HT-29 (cell line): Measurements from ENCODE around the gene COBLL1. TPM values are rescaled to one million over a fixed set of nuclear protein-coding genes. Genes with fewer than 3 reads are reported as not detected.

ENCODE experiments used
- DNase-seq: peaks from one replicate; pipeline ENCODE4 v3.0.0-alpha.2; 2015; ENCODE audit warnings: low spot score
- total RNA-seq: library from RNA; depleted of rRNA; stranded (reverse); fragments of >200 nt; shearing (Covaris generic); gene quantifications from 2 replicates; pipeline ENCODE4 v1.2.3, GENCODE V29; 2014

Gene COBLL1
- total RNA-seq, 1 experiment from 2014 or later, result 12.4 TPM

DNA sequence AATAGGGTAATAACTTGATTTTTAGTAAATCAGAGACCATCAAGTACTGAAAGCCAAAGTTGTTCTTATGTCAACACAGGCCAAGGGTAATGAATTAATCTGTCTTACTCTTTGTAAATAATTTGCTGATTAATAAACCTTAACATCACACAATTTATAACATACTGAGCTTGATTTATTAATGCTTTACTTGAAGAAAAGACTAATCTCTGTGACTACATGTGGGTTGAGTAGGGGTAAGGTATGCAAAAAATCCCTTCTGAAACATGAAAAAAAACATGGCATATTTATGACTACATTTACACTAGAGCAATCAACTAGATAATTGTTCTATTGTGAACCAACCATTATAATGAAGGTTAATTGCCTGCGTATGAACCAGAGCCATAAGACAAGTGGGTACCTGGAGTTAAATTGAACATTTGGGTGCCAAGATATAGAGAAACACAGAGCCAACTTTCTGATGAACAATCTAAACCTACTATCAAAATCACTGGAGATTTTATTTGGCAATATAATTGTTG, 152.7 kb downstream of the COBLL1 start:
- DNase-seq, result no peak

DNA sequence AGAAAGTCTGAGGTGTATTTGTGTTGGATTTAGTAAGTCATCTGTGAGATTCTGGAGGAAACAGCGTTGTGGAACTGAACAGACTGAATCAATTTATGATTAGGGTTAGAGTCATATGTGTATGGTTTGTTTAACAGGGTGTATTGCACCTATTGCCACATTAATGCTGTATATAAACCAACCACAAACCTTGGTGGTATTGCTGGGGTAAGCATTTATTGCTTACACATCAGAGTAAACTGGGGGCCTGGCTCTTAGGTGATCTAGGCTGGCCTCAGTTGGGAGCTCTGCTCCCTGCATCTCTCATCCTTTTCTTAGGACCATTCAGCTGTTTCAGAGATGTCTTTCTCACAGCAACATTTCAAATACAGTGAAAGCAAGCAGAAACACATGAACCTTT, 160.6 kb downstream of the COBLL1 start:
- DNase-seq, result no peak

DNA sequence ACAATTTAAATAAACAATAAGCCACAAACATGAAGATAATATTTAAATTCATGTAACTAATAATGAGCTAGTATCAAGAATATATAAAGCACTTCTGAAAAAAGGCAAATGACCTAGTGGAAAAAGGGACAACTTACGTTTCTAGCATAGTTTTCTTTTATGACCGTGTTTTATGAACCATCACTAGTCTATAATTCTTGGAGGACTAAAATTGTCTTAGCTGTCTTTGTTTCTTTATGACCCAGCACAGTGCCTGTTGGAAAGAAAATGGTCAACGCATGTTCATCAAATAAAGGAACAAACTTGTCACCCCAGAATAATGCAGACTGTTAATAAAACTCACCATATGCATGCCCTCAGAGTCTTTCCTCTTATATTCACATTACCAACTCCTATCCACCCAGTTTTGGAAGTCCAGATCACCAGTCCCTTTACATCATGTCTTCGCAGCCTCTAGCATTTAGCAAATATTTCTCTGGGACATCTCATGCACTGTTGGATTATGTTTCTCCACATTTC, 162.9 kb downstream of the COBLL1 start:
- DNase-seq, result no peak

DNA sequence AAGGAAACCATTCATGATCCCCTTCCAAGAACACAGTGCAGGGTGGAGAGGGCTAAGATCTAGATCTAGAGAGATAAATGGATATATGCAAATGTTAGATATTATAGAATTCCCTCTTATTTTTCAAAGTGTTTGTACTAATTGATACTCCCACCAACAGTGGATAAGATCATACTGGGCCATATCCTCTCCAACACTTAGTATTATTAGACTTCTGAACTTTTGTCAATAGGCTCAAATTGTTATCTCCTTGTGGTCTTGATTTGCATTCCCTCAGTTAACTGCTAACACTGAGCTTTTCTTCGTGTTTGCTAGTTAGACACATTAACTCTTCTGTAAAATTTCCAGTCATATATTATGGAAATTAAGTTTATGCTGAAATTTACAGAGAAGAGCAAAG, 163.9 kb downstream of the COBLL1 start:
- no peak for DNase-seq

DNA sequence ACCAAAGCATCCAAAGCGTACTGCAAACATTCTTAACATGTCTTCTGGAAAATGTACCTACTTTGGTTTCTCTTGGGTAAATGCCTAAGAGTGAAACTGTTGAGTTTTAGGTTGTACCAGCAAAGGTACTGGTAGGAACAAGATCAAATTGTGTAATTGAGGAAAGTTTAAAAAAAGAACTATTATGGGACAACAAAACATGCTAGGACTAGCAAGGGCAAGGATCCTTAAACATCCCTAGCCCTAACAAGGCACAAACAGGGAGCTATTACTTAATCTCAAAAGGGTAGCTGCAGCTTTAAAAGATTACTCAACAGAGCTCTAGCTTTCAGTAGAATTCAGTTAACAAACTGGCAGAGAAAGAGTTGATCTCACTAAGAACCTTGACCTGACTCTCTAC, 164.4 kb downstream of the COBLL1 start:
- DNase-seq, result no peak

DNA sequence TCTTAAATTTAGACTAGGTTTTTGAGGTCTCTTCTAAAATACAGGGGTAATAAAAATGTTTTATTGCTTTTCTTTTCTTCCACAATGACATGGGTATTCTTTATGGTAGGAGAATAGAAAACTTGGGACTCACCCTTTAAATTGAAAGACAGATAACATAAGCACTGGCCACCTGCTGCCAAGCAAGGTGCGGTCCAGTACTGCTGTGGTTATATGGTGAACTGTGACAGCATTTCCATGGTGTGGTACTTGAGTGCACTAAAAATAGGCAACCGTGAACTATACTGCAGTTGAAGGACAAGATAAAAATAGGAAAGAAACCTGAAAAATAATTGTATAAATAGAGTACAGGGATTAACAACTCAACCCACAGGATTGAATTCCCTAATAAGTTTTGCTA, 165.9 kb downstream of the COBLL1 start:
- DNase-seq, result no peak

DNA sequence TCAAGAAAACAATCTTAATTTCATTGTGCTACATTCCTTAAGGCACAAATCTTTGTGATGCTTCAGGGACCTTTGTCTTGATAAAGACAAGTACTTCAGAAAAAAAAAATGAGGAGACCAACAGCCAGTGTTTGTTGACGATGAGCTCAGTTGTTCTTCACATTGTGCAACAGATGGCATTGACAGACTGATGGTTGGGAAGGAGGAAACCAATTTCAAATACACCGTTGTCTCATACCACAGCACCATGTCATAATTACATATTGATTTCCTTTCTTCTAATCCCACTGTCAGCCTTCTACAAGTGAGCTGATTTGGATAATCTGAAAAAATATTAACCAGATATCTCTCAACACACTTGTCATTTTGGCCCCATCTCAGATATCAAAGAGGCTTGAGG, 166.6 kb downstream of the COBLL1 start:
- DNase-seq, result no peak

DNA sequence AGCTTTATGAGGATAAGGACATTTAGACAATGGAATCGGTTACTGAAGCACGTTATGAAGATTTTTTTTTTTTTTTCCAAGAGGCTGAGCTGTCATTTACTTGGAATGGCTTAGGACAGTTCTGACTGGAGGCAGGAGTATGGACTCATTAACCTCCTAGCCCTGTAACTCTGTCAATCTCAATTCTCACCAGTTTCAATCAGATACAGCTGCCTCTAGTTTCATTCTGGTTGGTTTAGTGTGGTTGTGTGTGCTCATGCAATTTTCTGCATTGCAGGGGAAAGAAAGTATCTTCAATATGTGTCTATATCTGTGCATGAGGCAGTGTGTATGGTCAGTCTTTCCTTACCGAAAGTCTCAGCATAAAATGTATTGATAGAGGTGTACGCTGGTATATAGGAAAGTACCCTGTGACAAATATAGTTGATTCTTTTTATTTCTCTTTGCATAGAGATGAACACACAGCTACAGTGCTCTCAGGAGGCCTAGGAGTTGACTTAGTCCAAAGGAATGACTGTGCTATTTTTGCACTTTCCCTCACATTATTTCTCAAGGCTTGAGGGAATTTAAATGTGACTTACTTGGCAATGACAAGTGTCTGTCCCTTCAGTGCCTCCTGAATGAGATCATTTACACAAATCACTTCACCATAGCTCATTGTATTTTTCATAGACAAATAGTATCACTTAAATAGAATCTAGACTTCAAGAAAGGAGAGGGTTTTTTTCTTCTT, 169.8 kb downstream of the COBLL1 start:
- no peak for DNase-seq

DNA sequence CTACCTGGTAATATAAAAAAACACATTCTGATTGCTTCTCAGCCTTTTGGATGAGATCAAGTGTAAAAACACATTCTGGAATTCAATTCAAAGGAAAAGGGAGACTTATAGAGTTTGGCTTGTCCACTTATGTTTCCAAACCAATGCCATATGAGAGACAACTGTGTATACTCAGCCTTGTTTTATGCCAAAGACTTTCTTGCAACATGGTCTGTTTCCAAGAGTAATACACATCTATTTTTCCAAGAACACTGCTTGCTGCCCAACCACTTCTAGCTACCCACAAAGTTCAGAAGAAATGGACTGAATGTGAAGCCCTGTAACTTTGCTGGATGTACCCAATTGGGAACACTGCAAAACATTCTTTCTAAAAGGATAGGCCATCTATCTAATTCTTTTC, 172.3 kb downstream of the COBLL1 start:
- DNase-seq, result no peak

DNA sequence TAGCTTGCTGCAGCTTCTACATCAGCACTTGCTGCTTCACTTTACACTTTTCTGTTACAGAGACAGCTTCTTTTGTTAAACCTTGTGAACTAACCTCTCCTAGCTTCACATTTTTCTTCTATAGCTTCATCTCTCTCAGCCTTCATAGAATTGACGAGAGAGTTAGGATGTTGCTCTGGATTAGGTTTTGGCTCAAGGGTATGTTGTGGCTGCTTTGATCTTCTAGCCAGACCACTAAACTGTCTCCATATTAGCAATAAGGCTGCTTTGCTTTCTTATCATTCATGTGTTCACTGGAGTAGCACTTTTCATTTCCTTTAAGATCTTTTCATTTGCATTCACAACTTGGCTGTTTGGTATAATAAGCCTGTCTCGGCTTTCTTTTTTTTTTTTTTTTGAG, 174.1 kb downstream of the COBLL1 start:
- no peak for DNase-seq

DNA sequence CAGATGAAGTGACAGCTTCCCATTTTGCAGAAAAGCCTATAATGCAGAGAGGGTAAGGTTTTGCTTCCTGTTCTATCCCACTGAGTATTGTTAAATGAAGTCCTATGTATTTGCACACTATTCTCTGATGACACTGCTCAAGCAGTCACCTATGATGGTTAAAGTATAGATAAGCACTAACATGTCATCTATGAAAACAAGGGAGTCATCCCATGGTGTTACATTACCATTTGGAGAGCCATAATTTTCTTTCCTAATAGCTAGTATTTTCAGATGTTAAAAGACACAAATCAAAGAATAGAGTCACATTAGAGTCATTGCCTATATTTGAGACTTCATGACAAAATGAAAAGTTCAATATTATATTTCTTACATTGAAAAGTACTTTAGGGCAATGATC, 177.6 kb downstream of the COBLL1 start:
- DNase-seq, result no peak

DNA sequence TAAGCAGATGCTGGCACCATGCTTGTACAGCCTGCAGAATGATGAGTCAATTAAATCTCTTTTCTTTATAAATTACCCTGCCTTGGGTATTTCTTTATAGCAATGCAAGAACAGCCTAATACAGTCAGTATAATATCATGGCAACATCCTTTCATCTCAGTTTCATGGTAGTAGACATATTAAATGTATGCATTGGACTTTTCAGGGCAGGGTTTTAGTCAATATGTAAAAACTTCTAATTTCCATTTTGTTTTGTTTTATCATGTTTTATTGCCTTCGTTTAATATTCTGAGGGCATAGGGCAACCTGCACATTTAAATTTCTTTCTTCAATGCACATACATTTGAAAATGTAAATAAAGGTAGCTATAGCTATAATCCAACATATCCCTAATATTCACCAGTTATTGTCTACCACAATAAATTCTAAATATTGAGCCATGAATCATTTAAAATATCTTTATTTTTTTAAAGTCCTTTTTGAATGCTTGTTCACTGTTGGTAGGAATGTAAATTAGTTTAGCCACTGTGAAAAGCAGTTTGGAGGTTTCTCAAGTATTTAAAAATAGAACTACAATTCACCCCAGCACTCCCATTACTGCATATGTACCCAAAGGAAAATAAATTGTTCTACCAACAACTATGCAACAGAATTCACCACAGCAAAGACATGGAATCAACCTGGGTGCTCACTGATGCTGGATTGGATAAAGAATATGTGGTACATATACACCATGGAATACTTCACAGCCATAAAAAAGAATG, 178.6 kb downstream of the COBLL1 start:
- DNase-seq, result no peak

DNA sequence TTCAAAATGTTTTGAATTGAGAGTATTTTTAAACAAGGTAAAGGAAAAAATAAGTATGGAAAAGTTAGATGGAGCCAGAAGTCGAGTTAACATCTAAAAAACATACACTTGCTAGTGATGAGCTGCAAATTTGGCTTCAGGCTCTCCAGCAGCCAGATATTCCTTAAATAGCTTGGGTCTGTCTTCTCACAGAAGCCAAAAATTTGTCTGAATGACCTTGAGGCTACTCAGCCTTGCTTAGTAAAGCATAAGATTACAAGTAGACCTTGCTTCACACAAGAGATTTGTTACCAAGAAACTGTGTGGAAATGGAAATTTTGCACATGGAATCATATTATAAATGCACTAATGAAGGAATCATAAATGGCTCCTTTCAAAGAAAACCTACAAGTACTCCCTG, 179.6 kb downstream of the COBLL1 start:
- no peak for DNase-seq

DNA sequence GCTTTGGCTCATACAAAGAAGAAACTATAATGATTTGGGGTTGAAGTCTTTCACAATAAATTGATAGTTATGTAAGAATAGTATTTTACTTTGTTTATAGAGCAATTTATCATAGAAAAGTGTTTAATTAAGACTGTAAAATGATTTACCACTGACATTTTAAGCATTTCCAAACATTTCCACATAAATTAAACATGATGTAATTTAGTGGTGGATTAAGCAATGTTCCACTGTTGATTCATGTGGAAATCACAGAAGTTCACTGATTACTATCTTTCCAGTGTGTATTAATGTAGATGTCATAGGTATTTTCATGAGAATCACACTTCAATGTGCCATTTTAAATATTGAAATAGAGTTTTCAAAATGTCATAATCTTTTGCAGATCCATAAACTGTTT, 180.3 kb downstream of the COBLL1 start:
- peak; percentile 10 for DNase-seq

DNA sequence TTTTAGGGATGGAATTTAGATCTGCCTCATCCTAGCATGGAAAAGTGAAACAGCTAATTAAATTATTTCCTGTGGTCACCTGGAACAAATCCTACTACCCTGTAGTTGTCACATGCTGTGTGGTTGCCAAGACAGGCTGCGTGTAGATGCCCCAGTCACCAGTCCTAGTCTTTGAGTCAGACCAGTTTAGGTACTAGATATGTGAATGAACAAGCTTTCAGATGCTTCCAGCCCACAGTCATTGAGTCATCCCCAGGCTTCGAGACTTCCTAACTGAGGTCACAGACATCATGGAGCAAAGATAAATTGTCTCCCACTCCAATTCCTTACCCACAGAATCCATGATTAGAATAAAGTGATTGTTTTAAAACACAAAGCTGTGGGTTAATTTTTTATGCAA, 184.5 kb downstream of the COBLL1 start:
- no peak for DNase-seq

DNA sequence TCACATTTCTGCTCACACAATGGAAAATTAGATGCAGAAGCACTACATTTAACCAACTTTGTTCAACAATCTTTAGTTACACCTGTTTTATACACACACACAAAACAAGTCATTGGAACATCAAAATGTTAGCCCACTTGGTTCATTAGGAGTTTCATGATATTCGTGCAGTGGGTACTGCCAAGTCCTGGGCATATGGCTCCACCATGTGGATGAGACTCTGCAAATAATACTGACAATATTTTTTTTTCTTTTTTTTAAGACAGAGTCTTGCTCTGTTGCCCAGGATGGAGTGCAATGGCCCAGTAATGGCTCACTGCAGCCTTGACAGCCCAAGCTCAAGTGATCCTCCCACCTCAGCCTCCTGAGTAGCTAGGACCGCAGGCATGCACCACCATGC, 185.9 kb downstream of the COBLL1 start:
- DNase-seq, result peak; percentile 16

DNA sequence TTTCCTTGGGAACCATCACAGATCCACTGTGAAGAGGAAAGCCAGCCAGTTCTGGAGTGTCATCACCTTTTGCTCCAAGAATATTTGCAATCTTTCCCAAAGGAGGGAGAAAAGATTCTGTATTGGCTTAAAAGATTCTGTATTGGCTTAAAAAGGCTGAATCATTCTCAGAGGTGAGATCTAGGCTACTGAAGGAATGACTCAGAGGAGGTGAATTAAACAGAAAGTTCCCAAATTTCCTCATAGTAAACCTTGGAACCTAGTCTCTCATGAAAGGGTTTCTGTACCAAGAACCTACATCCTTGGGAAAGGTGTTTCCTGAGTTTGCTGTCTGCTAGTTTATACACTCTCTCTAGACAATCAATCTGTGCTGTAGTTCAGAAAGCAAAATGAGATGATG, 186.3 kb downstream of the COBLL1 start:
- no peak for DNase-seq

DNA sequence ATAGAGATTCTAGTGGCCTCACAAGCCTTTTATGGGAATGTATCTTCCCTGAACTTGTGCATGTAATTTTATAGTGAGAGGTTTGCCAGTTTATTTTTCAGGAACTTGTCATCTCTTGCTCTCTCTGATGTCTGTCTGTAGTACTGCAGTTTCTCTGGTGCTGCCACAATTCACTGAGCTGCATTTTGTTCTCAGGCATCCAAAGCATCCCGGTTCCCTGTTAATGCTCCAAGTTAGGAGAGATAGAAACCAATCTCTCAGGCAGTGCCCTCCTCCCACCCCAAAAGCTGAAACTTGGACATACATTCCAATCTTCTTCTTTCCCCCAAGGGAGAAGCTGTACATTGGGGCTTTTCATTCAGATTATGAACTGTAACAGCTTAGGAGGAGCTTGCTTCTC, 190.3 kb downstream of the COBLL1 start:
- no peak for DNase-seq

DNA sequence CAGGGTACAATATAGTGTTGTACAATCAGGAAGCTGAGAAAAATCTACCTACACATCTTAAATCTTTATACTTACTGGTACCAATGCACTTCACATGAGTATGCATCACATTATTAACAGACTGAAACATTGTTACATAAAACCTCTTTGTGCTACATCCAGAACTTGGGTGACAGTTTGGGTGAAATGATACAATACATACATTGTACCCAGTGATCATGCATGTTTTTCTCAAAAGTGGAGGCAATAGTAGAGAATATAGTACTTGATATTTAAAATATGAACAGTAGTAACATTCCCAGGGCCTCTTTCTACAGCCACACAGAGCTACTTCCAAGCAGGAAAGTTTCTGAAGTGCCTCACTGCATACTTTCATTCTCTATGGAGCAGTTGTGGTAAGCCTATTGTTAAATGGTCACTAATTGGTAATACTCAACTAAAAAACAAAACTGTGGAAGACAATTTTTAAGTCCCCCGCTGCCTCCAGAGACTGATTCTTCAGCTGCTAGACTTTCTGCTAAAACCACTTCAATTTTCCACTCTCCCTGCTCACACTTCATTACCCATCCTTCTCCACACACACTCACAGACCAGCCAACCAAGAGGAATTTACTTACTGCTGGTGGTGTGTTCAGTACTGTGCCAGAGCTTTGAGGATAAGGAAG, 197.5 kb downstream of the COBLL1 start:
- DNase-seq, result no peak

DNA sequence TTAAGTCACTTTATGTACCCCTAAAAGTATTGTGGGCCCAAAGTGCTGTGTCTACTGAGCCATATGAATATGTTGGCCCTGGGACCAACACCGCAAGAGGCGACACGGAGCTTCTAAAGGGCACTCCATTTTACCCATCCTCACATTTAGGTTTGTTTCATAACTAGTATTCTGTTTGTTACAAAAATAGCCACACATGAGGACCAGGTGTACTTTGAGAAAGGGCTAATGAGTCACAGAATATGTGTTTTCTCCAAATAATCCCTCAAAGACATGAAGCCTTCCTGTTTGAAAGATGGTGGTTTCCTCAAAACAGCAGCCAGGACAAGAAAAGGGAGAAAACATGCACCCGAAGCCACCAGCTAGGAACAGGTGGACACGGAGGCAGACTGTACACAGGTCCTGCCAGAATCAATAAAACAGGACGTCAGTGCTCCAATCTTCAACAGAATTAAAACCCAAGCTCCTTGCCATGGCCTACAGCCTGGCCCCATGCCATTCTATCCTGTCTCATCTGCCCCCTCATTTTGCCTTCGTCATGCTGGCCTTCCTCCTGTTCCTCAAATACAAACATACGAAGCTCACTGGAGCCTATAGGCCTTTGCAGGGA, 198.6 kb downstream of the COBLL1 start:
- DNase-seq, result no peak

DNA sequence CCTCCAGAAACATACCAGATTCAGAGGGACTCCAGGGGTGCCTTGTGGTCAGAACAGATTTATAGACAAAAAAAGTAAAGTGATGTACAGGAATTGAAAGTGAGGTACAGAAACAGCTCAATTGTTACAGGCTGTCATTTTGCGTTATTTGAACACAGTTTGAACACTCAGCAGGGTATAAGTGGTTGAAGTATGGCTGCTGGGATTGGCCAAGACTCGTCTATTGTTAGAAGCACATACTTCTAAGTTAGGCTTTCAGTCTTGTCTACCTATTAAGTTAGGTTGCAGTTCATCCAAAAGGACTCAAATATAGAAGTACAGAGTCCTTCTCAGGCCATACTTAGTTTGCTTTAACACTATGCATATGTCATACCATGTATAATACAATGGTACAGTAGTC, 199.4 kb downstream of the COBLL1 start:
- no peak for DNase-seq
